Progenitor cell of endocrine pancreas (in vitro differentiated cells): ENCODE data around the gene FGL2. TPM values are rescaled to one million over a fixed set of nuclear protein-coding genes. Genes with fewer than 3 reads are reported as not detected.

Source experiments
- DNase-seq: peaks from one replicate; pipeline ENCODE4 v3.0.0; 2021; ENCODE audit warnings: low spot score; ENCODE audit not compliant: unreplicated experiment
- H3K27ac Mint-ChIP-seq: 2 replicates; pipeline ENCODE4 v1.8.0; 2021; ENCODE audit warnings: mild to moderate bottlenecking, moderate library complexity, mixed read lengths
- H3K27me3 Mint-ChIP-seq: 2 replicates; pipeline ENCODE4 v1.8.0; 2021; ENCODE audit warnings: mixed read lengths
- H3K36me3 Mint-ChIP-seq: 2 replicates; pipeline ENCODE4 v1.8.0; 2022; ENCODE audit warnings: mixed read lengths; ENCODE audit not compliant: insufficient read depth
- H3K4me1 Mint-ChIP-seq: 2 replicates; pipeline ENCODE4 v1.8.0; 2021; ENCODE audit warnings: low read depth, mixed read lengths
- H3K4me3 Mint-ChIP-seq: 2 replicates; pipeline ENCODE4 v1.8.0; 2021; ENCODE audit warnings: low read depth, mild to moderate bottlenecking, moderate library complexity, mixed read lengths
- H3K9me3 Mint-ChIP-seq: 2 replicates; pipeline ENCODE4 v1.8.0; 2021; ENCODE audit warnings: low read depth, mixed read lengths
- total RNA-seq: library from RNA; stranded (reverse); gene quantifications from 2 replicates; pipeline ENCODE4 v1.2.1, GENCODE V29; 2021
- TF ChIP-seq, protein P1 (sequence below): fragments of 200-600 bp; sonication (generic); IDR thresholded peaks from one replicate; pipeline ENCODE4 v1.5.0; 2021; ENCODE audit warnings: antibody characterized with exemption, mild to moderate bottlenecking; ENCODE audit not compliant: unreplicated experiment

Gene FGL2
- total RNA-seq, 1 donor from 2014 or later, result not detected

DNA sequence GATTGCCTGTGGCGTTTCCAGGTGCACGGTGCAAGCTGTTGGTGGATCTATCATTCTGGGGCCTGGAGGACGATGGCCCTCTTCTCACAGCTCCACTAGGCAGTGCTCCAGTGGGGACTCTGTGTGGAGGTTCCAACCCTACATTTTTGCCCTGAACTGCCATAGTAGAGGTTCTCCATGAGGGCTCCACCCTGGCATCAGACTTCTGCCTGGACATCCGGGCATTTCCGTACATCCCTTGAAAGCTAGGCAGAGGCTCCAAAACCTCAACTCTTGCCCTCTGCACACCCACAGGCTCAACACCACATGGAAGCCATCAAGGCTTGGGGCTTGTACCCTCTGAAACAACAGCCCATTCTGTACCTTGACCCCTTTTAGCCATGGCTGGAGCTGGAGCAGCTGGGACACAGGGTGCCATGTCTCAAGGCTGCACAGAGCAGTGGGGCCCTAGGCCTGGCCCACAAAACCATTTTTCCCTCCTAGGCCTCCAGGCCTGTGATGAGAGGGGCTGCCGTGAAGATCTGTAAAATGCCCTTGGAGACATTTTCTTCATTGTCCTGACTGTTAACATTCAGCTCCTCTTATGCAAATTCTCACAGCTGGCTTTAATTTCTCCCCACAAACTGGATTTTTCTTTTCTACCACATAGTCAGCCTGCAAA lies 10.0 kb upstream of the FGL2 start:
- Mint-ChIP-seq H3K36me3 (peaks cover 6% of the 10 kb centered on the region), H3K4me3 (no peak overlapping the region), H3K9me3 (peaks cover 23% of the 10 kb centered on the region), H3K27ac (no peak overlapping the region), H3K27me3 (no peaks in the 10 kb centered on the region), H3K4me1 (no peaks in the 10 kb centered on the region)
- no peak for DNase-seq
- TF ChIP-seq, protein P1, sequence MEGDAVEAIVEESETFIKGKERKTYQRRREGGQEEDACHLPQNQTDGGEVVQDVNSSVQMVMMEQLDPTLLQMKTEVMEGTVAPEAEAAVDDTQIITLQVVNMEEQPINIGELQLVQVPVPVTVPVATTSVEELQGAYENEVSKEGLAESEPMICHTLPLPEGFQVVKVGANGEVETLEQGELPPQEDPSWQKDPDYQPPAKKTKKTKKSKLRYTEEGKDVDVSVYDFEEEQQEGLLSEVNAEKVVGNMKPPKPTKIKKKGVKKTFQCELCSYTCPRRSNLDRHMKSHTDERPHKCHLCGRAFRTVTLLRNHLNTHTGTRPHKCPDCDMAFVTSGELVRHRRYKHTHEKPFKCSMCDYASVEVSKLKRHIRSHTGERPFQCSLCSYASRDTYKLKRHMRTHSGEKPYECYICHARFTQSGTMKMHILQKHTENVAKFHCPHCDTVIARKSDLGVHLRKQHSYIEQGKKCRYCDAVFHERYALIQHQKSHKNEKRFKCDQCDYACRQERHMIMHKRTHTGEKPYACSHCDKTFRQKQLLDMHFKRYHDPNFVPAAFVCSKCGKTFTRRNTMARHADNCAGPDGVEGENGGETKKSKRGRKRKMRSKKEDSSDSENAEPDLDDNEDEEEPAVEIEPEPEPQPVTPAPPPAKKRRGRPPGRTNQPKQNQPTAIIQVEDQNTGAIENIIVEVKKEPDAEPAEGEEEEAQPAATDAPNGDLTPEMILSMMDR, result no peak

DNA sequence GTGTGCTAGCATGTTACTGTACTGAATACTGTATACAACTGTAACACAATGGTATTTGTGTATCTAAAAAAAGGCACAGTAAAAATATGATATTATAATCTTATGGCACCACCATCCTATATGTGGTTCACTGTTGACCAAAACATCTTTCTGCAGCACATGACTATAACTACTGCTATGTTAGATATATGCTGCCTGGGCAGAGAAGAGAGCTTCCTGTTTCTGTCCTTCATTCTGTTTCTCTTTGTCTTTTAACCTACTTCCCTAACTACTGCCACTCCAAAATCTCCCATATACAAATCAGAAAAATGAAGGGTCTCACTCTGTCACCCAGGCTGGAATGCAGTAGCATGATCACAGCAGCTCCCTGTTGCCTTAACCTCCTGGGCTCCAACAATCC lies 8.8 kb upstream of the FGL2 start:
- Mint-ChIP-seq H3K36me3 (peaks cover 6% of the 10 kb centered on the region), H3K27ac (no peak overlapping the region)

GRCh38 chr7:77205706-77206105 lies 6.1 kb upstream of the FGL2 start:
- Mint-ChIP-seq H3K4me1 (no peaks in the 10 kb centered on the region), H3K4me3 (no peak overlapping the region), H3K36me3 (peaks cover 6% of the 10 kb centered on the region), H3K27me3 (no peaks in the 10 kb centered on the region), H3K27ac (no peak overlapping the region), H3K9me3 (peaks cover 18% of the 10 kb centered on the region)
- TF ChIP-seq, protein P1, result no peak
- DNase-seq, result no peak

More for the DNA sequence above, 8.8 kb upstream of the FGL2 start:
- H3K27me3 Mint-ChIP-seq, result no peaks in the 10 kb centered on the region
- peaks cover 23% of the 10 kb centered on the region for H3K9me3 Mint-ChIP-seq
- TF ChIP-seq, protein P1, result no peak
- no peak overlapping the region for H3K4me3 Mint-ChIP-seq
- no peaks in the 10 kb centered on the region for H3K4me1 Mint-ChIP-seq
- no peak for DNase-seq

DNA sequence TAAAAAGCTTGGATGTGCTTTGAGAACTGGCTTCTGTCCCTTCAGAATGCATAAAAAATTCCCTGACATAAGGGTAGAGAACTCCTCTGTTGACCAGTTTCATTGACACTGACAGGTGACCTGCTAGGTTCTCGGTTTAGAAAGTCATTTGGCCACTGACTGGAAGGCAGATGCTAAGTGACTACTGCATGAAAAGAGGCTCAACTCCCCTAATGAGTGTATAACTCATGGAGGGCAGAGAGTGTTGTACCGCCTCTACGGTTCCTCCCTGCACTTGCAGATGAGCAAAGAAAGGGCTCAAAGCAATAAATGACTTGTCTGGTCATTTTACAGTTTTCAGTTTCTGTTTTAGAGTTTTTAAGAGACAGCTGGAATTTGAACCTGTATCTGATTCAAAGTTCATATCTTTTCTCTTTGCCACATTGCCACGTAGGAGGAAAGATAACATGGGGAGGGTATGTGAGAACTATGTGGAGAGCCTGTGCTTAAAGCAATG lies 2.9 kb upstream of the FGL2 start:
- peaks cover 9% of the 10 kb centered on the region for H3K27me3 Mint-ChIP-seq

DNA sequence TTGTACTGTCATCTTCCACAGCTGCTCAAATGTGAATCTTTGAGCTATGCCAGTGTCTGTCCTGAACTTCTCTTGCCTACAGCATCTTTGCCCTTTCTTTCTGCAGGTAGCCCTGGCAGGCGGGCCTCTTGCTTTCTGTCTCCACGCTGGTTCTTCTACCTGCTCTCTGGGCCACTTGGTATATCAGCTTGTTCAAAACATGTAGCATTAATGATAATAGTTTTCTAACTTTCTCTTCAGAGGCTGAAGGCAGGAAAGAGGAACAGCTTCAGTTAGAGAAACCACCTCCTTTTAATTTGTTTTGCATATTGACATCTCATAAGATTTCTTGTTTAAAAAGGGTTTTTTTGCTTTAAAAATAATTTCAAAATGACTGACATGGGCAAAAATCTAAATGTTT lies 923 bp upstream of the FGL2 start:
- Mint-ChIP-seq H3K4me1 (peaks cover 10% of the 10 kb centered on the region), H3K9me3 (no peaks in the 10 kb centered on the region)

More for the DNA sequence above, 2.9 kb upstream of the FGL2 start:
- H3K9me3 Mint-ChIP-seq, result no peaks in the 10 kb centered on the region
- TF ChIP-seq, protein P1, result no peak
- no peak overlapping the region for H3K4me3 Mint-ChIP-seq
- no peak overlapping the region for H3K27ac Mint-ChIP-seq
- H3K36me3 Mint-ChIP-seq, result no peaks in the 10 kb centered on the region
- H3K4me1 Mint-ChIP-seq, result peaks cover 10% of the 10 kb centered on the region
- no peak for DNase-seq

More for the DNA sequence above, 923 bp upstream of the FGL2 start:
- Mint-ChIP-seq H3K36me3 (no peaks in the 10 kb centered on the region), H3K27ac (no peak overlapping the region), H3K4me3 (no peak overlapping the region), H3K27me3 (peaks cover 9% of the 10 kb centered on the region)
- DNase-seq, result no peak
- TF ChIP-seq, protein P1, result no peak
